Measurements from ENCODE around the gene MRTFA. TPM values are rescaled to one million over a fixed set of nuclear protein-coding genes. Genes with fewer than 3 reads are reported as not detected.

Gene MRTFA
- total RNA-seq, 2 donors from 2014 or later = 71.0 to 104 TPM

GRCh38 chr22:40391417-40391816 lies 245.1 kb downstream of the MRTFA start:
- Histone ChIP-seq H3K9me3 (no peaks in the 10 kb centered on the region), H3K27ac (no peak overlapping the region), H3K36me3 (no peaks in the 10 kb centered on the region), H3K4me3 (no peak overlapping the region), H3K4me1 (replicated peaks) (peaks cover 4% of the 10 kb centered on the region), H3K27me3 (replicated peaks; ENCODE audit: insufficient read depth) (no peaks in the 10 kb centered on the region)
- WGBS = 83% methylated on average over 2 of the region's 2 CpGs
- TF ChIP-seq POLR2A (IDR thresholded peaks at IDR 0.05) (no peak), CTCF (IDR thresholded peaks at IDR 0.05) (no peak), POLR2AphosphoS5 (IDR thresholded peaks at IDR 0.05) (no peak)
- DNase-seq (ENCODE audit: low spot score) = no peak
- intact Hi-C loops (cut with DNase I) = no loop called here

- WGBS = 76% methylated on average over 4 of the region's 4 CpGs
- Histone ChIP-seq H3K27ac (peak overlapping the region; percentile 78 to 84), H3K4me3 (no peak overlapping the region), H3K9me3 (no peaks in the 10 kb centered on the region), H3K27me3 (replicated peaks; ENCODE audit: insufficient read depth) (no peaks in the 10 kb centered on the region), H3K4me1 (replicated peaks) (peaks cover 4% of the 10 kb centered on the region), H3K36me3 (no peaks in the 10 kb centered on the region)
- no peak for TF ChIP-seq POLR2AphosphoS5 (IDR thresholded peaks at IDR 0.05)
- no peak for TF ChIP-seq POLR2A (IDR thresholded peaks at IDR 0.05)
- no peak for TF ChIP-seq CTCF (IDR thresholded peaks at IDR 0.05)
- DNase-seq (ENCODE audit: low spot score) = no peak
- intact Hi-C loops (cut with DNase I) = no loop called here
Measured at GRCh38 chr22:40388231-40388630, 248.3 kb downstream of the MRTFA start.

GRCh38 chr22:40387746-40388145 lies 248.8 kb downstream of the MRTFA start:
- peak; percentile 60 for DNase-seq (ENCODE audit: low spot score)

GRCh38 chr22:40385036-40385782 lies 251.3 kb downstream of the MRTFA start:
- intact Hi-C loops (cut with DNase I) = no loop called here
- H3K4me3 ChIP-seq = no peak overlapping the region
- H3K36me3 ChIP-seq = no peaks in the 10 kb centered on the region
- no peaks in the 10 kb centered on the region for H3K27me3 ChIP-seq (replicated peaks; ENCODE audit: insufficient read depth)
- WGBS = 68% methylated on average over 10 of the region's 10 CpGs
- TF ChIP-seq POLR2AphosphoS5 (IDR thresholded peaks at IDR 0.05) = no peak
- TF ChIP-seq CTCF (IDR thresholded peaks at IDR 0.05) = no peak
- TF ChIP-seq POLR2A (IDR thresholded peaks at IDR 0.05) = no peak
- DNase-seq (ENCODE audit: low spot score) = no peak
- H3K4me1 ChIP-seq (replicated peaks) = peaks cover 4% of the 10 kb centered on the region
- H3K27ac ChIP-seq = peak overlapping the region; percentile 19 to 21
- no peaks in the 10 kb centered on the region for H3K9me3 ChIP-seq

More at GRCh38 chr22:40387746-40388145, 248.8 kb downstream of the MRTFA start:
- Histone ChIP-seq H3K9me3 (no peaks in the 10 kb centered on the region), H3K36me3 (no peaks in the 10 kb centered on the region), H3K27ac (peak overlapping the region; percentile 78 to 84), H3K4me3 (no peak overlapping the region), H3K4me1 (replicated peaks) (peaks cover 4% of the 10 kb centered on the region), H3K27me3 (replicated peaks; ENCODE audit: insufficient read depth) (no peaks in the 10 kb centered on the region)
- intact Hi-C loops (cut with DNase I) = no loop called here
- peak; percentile 17 for TF ChIP-seq POLR2A (IDR thresholded peaks at IDR 0.05)
- TF ChIP-seq POLR2AphosphoS5 (IDR thresholded peaks at IDR 0.05) = peak; percentile 83
- TF ChIP-seq CTCF (IDR thresholded peaks at IDR 0.05) = no peak
- 38% methylated on average over 5 of the region's 5 CpGs for WGBS

- Histone ChIP-seq H3K27me3 (replicated peaks; ENCODE audit: insufficient read depth) (no peaks in the 10 kb centered on the region), H3K36me3 (no peaks in the 10 kb centered on the region), H3K9me3 (no peaks in the 10 kb centered on the region), H3K27ac (no peak overlapping the region), H3K4me1 (replicated peaks) (peaks cover 4% of the 10 kb centered on the region), H3K4me3 (no peak overlapping the region)
- no peak for DNase-seq (ENCODE audit: low spot score)
- intact Hi-C loops (cut with DNase I) = no loop called here
- TF ChIP-seq POLR2A (IDR thresholded peaks at IDR 0.05) (no peak), CTCF (IDR thresholded peaks at IDR 0.05) (no peak), POLR2AphosphoS5 (IDR thresholded peaks at IDR 0.05) (no peak)
- WGBS = 91% methylated on average over 3 of the region's 3 CpGs
Measured at GRCh38 chr22:40383905-40384304, 252.6 kb downstream of the MRTFA start.

Measured in prostate gland (tissue), 2 donors.